ENCODE data around the gene FTH1. TPM values are rescaled to one million over a fixed set of nuclear protein-coding genes. Genes with fewer than 3 reads are reported as not detected.

Gene FTH1
- total and polyA plus RNA-seq, 2 of the 13 experiments (the other 11 are each of a cell fraction or from before 2014, with no cell fraction given): 607 to 760 TPM

DNA sequence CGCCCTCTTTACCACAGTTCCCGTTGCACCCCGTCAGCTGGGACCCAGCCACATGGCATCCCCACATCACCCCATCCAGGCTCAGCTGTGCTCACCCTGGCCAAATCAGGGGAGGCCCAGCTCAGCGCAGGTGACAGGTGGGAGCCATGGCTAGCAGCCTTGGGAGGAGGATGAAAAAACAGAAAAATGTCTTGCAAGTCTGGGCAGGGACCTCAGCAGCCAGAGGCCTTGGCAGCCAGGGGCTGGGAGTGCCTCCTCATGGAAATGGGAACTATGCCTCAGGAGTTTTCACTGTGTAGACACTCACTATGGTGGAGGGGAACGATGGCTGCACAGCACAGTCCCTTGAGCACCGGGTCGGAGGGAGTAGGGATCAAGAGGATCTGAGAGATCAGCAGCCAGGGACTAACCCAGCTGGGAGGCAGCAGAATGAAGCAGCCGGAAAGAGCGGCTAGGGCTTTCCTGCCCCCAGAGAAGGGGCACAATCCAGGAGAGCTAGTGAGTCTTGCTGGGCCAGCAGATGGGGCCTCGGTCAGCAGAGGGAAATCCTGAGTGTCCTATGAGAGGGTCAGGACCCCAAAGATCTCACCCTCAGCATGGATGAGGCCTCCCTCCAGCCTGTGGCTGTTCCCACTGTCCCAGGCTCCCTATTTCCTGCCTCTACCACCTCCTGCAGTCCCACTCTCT lies 6.2 kb upstream of the FTH1 start (continued):
- TF ChIP-seq GABPB1 (CRISPR knock-in tag; IDR thresholded peaks at IDR 0.05) (peak; percentile 36; the same call in 1 of the 2 replicates), ATRX (CRISPR knock-in tag; IDR thresholded peaks at IDR 0.05; ENCODE audit: borderline replicate concordance) (no peak), EED (CRISPR knock-in tag; IDR thresholded peaks at IDR 0.05) (no peak), ZNF343 (CRISPR knock-in tag; IDR thresholded peaks at IDR 0.05) (0 out of 2 replicates have a peak, but pooled peaks have one; percentile 23), ZFP36 (IDR thresholded peaks at IDR 0.05; ENCODE audit: borderline replicate concordance, low read depth, low read length, partially characterized antibody) (no peak), ZBED4 (CRISPR knock-in tag; IDR thresholded peaks at IDR 0.05; ENCODE audit: borderline replicate concordance) (no peak), ZNF329 (CRISPR knock-in tag; IDR thresholded peaks at IDR 0.05; ENCODE audit: low read depth) (no peak), SMAD1 (CRISPR knock-in tag; IDR thresholded peaks at IDR 0.05; ENCODE audit: borderline replicate concordance, low read depth) (no peak; the same call in 1 of the 2 replicates), ARNT (IDR thresholded peaks at IDR 0.05) (no peak), NFIB (CRISPR knock-in tag; IDR thresholded peaks at IDR 0.05; ENCODE audit: borderline replicate concordance) (no peak), NR2C2 (CRISPR knock-in tag; IDR thresholded peaks at IDR 0.05; ENCODE audit: borderline replicate concordance) (no peak; the same call in 1 of the 2 replicates), KDM5B (CRISPR knock-in tag; IDR thresholded peaks at IDR 0.05; ENCODE audit: borderline replicate concordance) (peak; percentile 75; the same call in 1 of the 2 replicates), GLMP (CRISPR knock-in tag; IDR thresholded peaks at IDR 0.05; ENCODE audit: borderline replicate concordance) (no peak), FOXA1 (IDR thresholded peaks at IDR 0.05) (no peak), FOXA1 (CRISPR knock-in tag; IDR thresholded peaks at IDR 0.05) (no peak), EP300 (IDR thresholded peaks at IDR 0.05; ENCODE audit: low read depth in 2 of 2, low read length in 2 of 2) (no peak), EP300 (CRISPR knock-in tag; IDR thresholded peaks at IDR 0.05; ENCODE audit: borderline replicate concordance) (no peak), POLR2AphosphoS5 (IDR thresholded peaks at IDR 0.05; ENCODE audit: low read depth, low read length) (peak; percentile 48; the same call in 1 of the 2 replicates), TAF1 (CRISPR knock-in tag; IDR thresholded peaks at IDR 0.05) (peak; percentile 66), TOE1 (CRISPR knock-in tag; IDR thresholded peaks at IDR 0.05) (no peak), RCOR2 (CRISPR knock-in tag; IDR thresholded peaks at IDR 0.05) (no peak; the same call in 1 of the 2 replicates)
- TF ChIP-seq, protein P1, sequence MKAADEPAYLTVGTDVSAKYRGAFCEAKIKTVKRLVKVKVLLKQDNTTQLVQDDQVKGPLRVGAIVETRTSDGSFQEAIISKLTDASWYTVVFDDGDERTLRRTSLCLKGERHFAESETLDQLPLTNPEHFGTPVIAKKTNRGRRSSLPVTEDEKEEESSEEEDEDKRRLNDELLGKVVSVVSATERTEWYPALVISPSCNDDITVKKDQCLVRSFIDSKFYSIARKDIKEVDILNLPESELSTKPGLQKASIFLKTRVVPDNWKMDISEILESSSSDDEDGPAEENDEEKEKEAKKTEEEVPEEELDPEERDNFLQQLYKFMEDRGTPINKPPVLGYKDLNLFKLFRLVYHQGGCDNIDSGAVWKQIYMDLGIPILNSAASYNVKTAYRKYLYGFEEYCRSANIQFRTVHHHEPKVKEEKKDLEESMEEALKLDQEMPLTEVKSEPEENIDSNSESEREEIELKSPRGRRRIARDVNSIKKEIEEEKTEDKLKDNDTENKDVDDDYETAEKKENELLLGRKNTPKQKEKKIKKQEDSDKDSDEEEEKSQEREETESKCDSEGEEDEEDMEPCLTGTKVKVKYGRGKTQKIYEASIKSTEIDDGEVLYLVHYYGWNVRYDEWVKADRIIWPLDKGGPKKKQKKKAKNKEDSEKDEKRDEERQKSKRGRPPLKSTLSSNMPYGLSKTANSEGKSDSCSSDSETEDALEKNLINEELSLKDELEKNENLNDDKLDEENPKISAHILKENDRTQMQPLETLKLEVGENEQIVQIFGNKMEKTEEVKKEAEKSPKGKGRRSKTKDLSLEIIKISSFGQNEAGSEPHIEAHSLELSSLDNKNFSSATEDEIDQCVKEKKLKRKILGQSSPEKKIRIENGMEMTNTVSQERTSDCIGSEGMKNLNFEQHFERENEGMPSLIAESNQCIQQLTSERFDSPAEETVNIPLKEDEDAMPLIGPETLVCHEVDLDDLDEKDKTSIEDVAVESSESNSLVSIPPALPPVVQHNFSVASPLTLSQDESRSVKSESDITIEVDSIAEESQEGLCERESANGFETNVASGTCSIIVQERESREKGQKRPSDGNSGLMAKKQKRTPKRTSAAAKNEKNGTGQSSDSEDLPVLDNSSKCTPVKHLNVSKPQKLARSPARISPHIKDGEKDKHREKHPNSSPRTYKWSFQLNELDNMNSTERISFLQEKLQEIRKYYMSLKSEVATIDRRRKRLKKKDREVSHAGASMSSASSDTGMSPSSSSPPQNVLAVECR (CRISPR knock-in tag; IDR thresholded peaks at IDR 0.05; ENCODE audit: borderline replicate concordance): peak; percentile 70

All from HepG2 (cell line).